Activated T-helper 9 cell treated with anti-CD3 and anti-CD28 coated beads, Interleukin-2, amount 50 U/mL, for 16 hours (primary cell): ENCODE results near the gene KIF5C.
"Not testable (repeated sequence)": the region's sequence is repeated elsewhere in the genome, so short reads cannot be mapped to it uniquely, and the experiment has no call there.

Experiments
- DNase-seq: peaks from one replicate; pipeline ENCODE4 v3.0.0-alpha.2; 2020; ENCODE audit warnings: low read depth

The KIF5C gene

GRCh38 chr2:148966438-148966758 is 91.4 kb downstream of the KIF5C start:
- no peak for DNase-seq

- no peak for DNase-seq
Measured at GRCh38 chr2:148967056-148967455, 92.0 kb downstream of the KIF5C start.

GRCh38 chr2:148967578-148967977 is 92.6 kb downstream of the KIF5C start:
- no peak for DNase-seq

GRCh38 chr2:148968301-148968700 is 93.3 kb downstream of the KIF5C start:
- no peak for DNase-seq

- DNase-seq: no peak
Measured at GRCh38 chr2:148968776-148969319, 93.8 kb downstream of the KIF5C start.

GRCh38 chr2:148969659-148970061 is 94.6 kb downstream of the KIF5C start:
- DNase-seq: no peak

- no peak for DNase-seq
Measured at GRCh38 chr2:148970385-148970784, 95.4 kb downstream of the KIF5C start.

GRCh38 chr2:148971547-148971946 is 96.5 kb downstream of the KIF5C start:
- no peak for DNase-seq

- no peak for DNase-seq
Measured at GRCh38 chr2:148974095-148974494, 99.1 kb downstream of the KIF5C start.

- no peak for DNase-seq
Measured at GRCh38 chr2:148978026-148978685, 103.1 kb downstream of the KIF5C start.

- DNase-seq: no peak
Measured at GRCh38 chr2:148978706-148979105, 103.7 kb downstream of the KIF5C start.

- no peak for DNase-seq
Measured at GRCh38 chr2:148979164-148979918, 104.3 kb downstream of the KIF5C start.

- no peak for DNase-seq
Measured at GRCh38 chr2:148979919-148980277, 104.9 kb downstream of the KIF5C start.

GRCh38 chr2:148980496-148980895 is 105.5 kb downstream of the KIF5C start:
- DNase-seq: not testable (repeated sequence)

GRCh38 chr2:148981324-148981723 is 106.3 kb downstream of the KIF5C start:
- DNase-seq: no peak

- DNase-seq: no peak
Measured at GRCh38 chr2:148981781-148982180, 106.8 kb downstream of the KIF5C start.

GRCh38 chr2:148982282-148982681 is 107.3 kb downstream of the KIF5C start:
- DNase-seq: no peak

- DNase-seq: no peak
Measured at GRCh38 chr2:148983896-148984295, 108.9 kb downstream of the KIF5C start.

GRCh38 chr2:148984449-148984848 is 109.4 kb downstream of the KIF5C start:
- no peak for DNase-seq

GRCh38 chr2:148987286-148987685 is 112.3 kb downstream of the KIF5C start:
- DNase-seq: no peak

- no peak for DNase-seq
Measured at GRCh38 chr2:148988337-148988736, 113.3 kb downstream of the KIF5C start.

GRCh38 chr2:148989882-148990493 is 115.0 kb downstream of the KIF5C start:
- DNase-seq: no peak

GRCh38 chr2:148990968-148991367 is 115.9 kb downstream of the KIF5C start:
- DNase-seq: no peak
